Measurements from ENCODE around the gene GNAQ.

- no peak for TF ChIP-seq EZH2 (IDR thresholded peaks at IDR 0.05; ENCODE audit: low read length, unreplicated experiment)
- TF ChIP-seq, protein P1, sequence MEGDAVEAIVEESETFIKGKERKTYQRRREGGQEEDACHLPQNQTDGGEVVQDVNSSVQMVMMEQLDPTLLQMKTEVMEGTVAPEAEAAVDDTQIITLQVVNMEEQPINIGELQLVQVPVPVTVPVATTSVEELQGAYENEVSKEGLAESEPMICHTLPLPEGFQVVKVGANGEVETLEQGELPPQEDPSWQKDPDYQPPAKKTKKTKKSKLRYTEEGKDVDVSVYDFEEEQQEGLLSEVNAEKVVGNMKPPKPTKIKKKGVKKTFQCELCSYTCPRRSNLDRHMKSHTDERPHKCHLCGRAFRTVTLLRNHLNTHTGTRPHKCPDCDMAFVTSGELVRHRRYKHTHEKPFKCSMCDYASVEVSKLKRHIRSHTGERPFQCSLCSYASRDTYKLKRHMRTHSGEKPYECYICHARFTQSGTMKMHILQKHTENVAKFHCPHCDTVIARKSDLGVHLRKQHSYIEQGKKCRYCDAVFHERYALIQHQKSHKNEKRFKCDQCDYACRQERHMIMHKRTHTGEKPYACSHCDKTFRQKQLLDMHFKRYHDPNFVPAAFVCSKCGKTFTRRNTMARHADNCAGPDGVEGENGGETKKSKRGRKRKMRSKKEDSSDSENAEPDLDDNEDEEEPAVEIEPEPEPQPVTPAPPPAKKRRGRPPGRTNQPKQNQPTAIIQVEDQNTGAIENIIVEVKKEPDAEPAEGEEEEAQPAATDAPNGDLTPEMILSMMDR (conservative IDR thresholded peaks at IDR 0.05; ENCODE audit: low read depth, low read length): no peak
These were observed 188.3 kb downstream of the GNAQ start for GRCh38 chr9:77843076-77843870.
